Measurements from ENCODE around the gene CNTD1.
A peak's percentile ranks its signal among the peaks of the same experiment; 100 is the strongest.

The CNTD1 gene

DNA sequence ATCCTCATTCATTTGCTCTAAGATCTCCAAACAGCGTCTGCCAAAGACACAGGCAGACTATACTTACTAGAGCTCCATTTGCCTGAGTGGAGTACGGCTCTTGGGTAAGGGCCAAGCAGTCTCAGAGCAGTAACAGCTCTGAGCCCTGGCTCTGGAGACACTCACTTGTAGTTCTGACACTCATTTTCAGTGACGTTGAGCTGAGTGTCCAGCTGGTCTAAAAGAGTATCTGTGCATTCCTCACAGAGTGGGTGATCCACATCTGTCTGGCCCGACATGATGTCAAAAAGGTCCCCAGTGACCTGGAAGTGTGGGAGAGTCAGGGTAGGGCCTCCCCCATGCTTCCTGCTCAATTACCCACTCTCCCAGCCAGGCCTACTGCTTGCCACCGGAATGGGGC, 19.7 kb downstream of the CNTD1 start:
- Histone ChIP-seq H3K4me3 (ENCODE audit: low read length, poor library complexity, severe bottlenecking) (no peak overlapping the region), H4K20me1 (ENCODE audit: insufficient read depth, low read length, poor library complexity, severe bottlenecking) (peaks cover 4% of the 10 kb centered on the region), H3K9me3 (ENCODE audit: insufficient read depth, low read depth, low read length) (no peaks in the 10 kb centered on the region), H3K36me3 (ENCODE audit: insufficient read depth, low read length) (peaks cover 57% of the 10 kb centered on the region; the same call in 1 of the 2 replicates), H3K9ac (ENCODE audit: low read depth, low read length, poor library complexity, severe bottlenecking) (no peak overlapping the region), H3K4me1 (ENCODE audit: insufficient read depth, low read length, poor library complexity, severe bottlenecking) (peaks cover 7% of the 10 kb centered on the region), H3K4me2 (ENCODE audit: low read depth, low read length, poor library complexity, severe bottlenecking) (no peak overlapping the region), H2AFZ (ENCODE audit: low read length) (no peak overlapping the region), H3K79me2 (ENCODE audit: insufficient read depth, low read length) (peaks cover 14% of the 10 kb centered on the region), H3K27me3 (ENCODE audit: insufficient read depth, low read length, poor library complexity, severe bottlenecking) (no peaks in the 10 kb centered on the region), H3F3A (ENCODE audit: low read depth) (no peaks in the 10 kb centered on the region), H3K9me2 (replicated peaks; ENCODE audit: low read depth, low read length) (no peaks in the 10 kb centered on the region)
- no peak for TF ChIP-seq EZH2phosphoT487 (IDR thresholded peaks at IDR 0.05; ENCODE audit: borderline replicate concordance)
- TF ChIP-seq, protein P1, sequence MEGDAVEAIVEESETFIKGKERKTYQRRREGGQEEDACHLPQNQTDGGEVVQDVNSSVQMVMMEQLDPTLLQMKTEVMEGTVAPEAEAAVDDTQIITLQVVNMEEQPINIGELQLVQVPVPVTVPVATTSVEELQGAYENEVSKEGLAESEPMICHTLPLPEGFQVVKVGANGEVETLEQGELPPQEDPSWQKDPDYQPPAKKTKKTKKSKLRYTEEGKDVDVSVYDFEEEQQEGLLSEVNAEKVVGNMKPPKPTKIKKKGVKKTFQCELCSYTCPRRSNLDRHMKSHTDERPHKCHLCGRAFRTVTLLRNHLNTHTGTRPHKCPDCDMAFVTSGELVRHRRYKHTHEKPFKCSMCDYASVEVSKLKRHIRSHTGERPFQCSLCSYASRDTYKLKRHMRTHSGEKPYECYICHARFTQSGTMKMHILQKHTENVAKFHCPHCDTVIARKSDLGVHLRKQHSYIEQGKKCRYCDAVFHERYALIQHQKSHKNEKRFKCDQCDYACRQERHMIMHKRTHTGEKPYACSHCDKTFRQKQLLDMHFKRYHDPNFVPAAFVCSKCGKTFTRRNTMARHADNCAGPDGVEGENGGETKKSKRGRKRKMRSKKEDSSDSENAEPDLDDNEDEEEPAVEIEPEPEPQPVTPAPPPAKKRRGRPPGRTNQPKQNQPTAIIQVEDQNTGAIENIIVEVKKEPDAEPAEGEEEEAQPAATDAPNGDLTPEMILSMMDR (conservative IDR thresholded peaks at IDR 0.05; ENCODE audit: low read length), result no peak

DNA sequence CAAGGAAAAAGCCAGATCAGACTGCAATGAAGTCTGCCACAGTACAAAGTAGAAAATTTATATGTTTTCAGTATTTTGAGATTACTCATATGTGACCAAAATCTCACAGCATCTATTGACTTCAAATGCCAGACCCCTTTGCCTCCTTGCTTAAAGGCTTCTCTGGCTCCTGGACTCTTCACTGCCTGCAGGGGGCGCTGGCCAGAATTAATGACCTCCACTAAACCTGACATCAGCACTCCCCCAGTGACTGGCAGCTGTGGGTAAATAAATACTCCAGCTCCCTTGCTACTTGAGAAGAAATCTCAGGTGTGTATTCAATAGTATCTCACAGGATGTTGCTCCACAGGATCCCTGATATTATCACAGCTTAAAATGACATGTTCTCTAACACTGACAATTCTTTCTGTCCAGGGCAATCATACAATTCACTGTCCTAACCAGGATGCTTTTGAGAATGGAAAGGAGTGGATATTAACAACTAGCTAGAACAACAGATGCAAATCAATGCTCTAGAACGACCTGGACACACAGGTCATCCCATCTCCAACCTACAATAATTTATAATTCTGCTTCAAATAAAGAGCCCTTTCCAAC, 21.4 kb downstream of the CNTD1 start:
- Histone ChIP-seq H3F3A (ENCODE audit: low read depth) (no peaks in the 10 kb centered on the region), H4K20me1 (ENCODE audit: insufficient read depth, low read length, poor library complexity, severe bottlenecking) (peaks cover 7% of the 10 kb centered on the region), H3K27me3 (ENCODE audit: insufficient read depth, low read length, poor library complexity, severe bottlenecking) (no peaks in the 10 kb centered on the region), H3K4me2 (ENCODE audit: low read depth, low read length, poor library complexity, severe bottlenecking) (no peak overlapping the region), H3K9ac (ENCODE audit: low read depth, low read length, poor library complexity, severe bottlenecking) (no peak overlapping the region), H3K9me2 (replicated peaks; ENCODE audit: low read depth, low read length) (no peaks in the 10 kb centered on the region), H3K4me3 (ENCODE audit: low read length, poor library complexity, severe bottlenecking) (no peak overlapping the region), H3K9me3 (ENCODE audit: insufficient read depth, low read depth, low read length) (no peaks in the 10 kb centered on the region), H3K36me3 (ENCODE audit: insufficient read depth, low read length) (peaks cover 42% of the 10 kb centered on the region; the same call in 1 of the 2 replicates), H3K79me2 (ENCODE audit: insufficient read depth, low read length) (peaks cover 21% of the 10 kb centered on the region), H3K4me1 (ENCODE audit: insufficient read depth, low read length, poor library complexity, severe bottlenecking) (peaks cover 10% of the 10 kb centered on the region), H2AFZ (ENCODE audit: low read length) (no peak overlapping the region)
- no peak for TF ChIP-seq EZH2phosphoT487 (IDR thresholded peaks at IDR 0.05; ENCODE audit: borderline replicate concordance)
- TF ChIP-seq, protein P1 (conservative IDR thresholded peaks at IDR 0.05; ENCODE audit: low read length), result peak; percentile 96

- Histone ChIP-seq H3K4me2 (ENCODE audit: low read depth, low read length, poor library complexity, severe bottlenecking) (no peak overlapping the region), H3K4me3 (ENCODE audit: low read length, poor library complexity, severe bottlenecking) (no peak overlapping the region), H3F3A (ENCODE audit: low read depth) (no peaks in the 10 kb centered on the region), H3K27me3 (ENCODE audit: insufficient read depth, low read length, poor library complexity, severe bottlenecking) (no peaks in the 10 kb centered on the region), H4K20me1 (ENCODE audit: insufficient read depth, low read length, poor library complexity, severe bottlenecking) (peaks cover 7% of the 10 kb centered on the region), H2AFZ (ENCODE audit: low read length) (no peak overlapping the region), H3K9ac (ENCODE audit: low read depth, low read length, poor library complexity, severe bottlenecking) (no peak overlapping the region), H3K9me3 (ENCODE audit: insufficient read depth, low read depth, low read length) (no peaks in the 10 kb centered on the region), H3K79me2 (ENCODE audit: insufficient read depth, low read length) (peaks cover 21% of the 10 kb centered on the region), H3K9me2 (replicated peaks; ENCODE audit: low read depth, low read length) (no peaks in the 10 kb centered on the region), H3K36me3 (ENCODE audit: insufficient read depth, low read length) (peaks cover 31% of the 10 kb centered on the region; the same call in 1 of the 2 replicates), H3K4me1 (ENCODE audit: insufficient read depth, low read length, poor library complexity, severe bottlenecking) (peaks cover 10% of the 10 kb centered on the region)
- no peak for TF ChIP-seq EZH2phosphoT487 (IDR thresholded peaks at IDR 0.05; ENCODE audit: borderline replicate concordance)
- TF ChIP-seq, protein P1 (conservative IDR thresholded peaks at IDR 0.05; ENCODE audit: low read length), result no peak
Observed at GRCh38 chr17:42821176-42821575, 22.5 kb downstream of the CNTD1 start.

Data from Loucy (cell line).